HG03066 (cell line): ENCODE measurements around the gene IRF8.
"Not testable (repeated sequence)": the region's sequence is repeated elsewhere in the genome, so short reads cannot be mapped to it uniquely, and the experiment has no call there.

ENCODE experiments used
- ATAC-seq: cut with Tn5 transposase; IDR thresholded peaks from one replicate; pipeline ENCODE4 v1.9.1; 2021; ENCODE audit warnings: low read depth; ENCODE audit not compliant: unreplicated experiment

IRF8 gene

DNA sequence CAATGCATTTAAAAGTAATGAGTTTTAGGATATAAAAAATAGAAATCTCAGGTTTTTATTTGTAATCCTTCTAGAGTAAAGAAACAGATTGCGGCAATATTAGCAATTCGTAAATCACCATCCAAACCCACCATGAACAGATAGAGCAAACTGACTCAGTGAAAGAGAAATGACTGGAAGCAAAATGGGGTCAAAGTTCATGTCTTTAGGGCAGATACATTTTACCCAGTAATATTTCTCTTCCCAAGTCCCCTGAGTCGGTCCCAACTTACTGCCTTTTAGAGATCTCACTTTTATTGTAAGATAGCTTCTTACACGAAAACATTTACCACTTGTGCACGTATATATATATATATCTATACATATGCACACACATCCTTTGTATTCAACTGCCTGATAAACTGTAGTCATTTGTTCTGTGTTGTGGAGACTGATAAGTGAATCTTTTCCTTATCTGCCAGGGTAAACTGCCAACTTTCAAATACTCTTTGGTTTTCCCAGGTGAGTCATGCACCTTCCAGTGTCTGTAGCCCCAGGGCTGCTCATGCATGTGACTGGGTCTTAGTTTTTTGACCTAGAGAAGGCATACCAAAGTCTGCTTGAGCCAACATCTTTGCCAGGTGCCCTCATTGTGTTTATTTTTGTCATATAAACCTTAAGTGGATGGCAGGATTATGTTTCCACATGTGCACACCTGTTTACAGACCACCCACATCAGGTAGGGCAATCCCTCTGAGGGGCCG is 7.8 kb upstream of the IRF8 start:
- no peak for ATAC-seq

DNA sequence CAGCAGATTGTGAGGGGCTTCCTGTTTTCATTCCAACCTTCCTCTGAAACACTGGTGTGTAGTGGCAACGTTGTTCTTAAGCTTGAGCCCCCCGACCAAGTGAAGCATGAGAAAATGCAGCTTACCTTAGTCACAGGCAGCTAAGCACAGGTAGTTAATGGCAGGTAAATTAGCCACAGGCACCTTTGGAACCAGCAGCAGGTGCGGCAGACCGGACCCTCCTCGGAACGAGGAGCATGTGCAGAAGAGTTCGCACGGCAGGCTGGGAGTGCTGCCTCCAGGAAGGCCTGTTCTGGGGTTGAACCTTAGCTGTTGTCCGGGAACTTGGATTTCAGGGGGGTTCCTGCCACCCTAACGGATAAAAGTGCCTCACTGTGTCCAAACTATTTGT is 7.2 kb upstream of the IRF8 start:
- ATAC-seq, result no peak

DNA sequence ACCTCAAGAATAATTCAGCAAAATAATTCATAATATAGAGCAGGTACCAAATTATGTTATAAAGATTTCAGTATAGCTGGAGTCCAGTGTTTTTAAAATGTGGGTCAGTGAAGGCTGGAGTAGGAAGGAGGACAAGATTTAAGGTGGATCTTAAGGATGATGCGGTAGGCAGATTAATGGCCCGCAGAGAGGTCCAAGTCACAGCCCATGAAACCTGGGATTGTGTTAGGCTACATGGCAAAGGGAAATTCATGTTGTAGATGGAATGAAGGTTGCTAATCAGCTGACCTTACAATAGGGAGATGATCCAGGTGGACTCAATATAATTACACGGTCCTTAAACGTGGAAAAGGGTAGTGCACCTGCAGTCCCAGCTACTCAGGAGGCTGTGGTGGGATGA is 6.2 kb upstream of the IRF8 start:
- ATAC-seq, result no peak

DNA sequence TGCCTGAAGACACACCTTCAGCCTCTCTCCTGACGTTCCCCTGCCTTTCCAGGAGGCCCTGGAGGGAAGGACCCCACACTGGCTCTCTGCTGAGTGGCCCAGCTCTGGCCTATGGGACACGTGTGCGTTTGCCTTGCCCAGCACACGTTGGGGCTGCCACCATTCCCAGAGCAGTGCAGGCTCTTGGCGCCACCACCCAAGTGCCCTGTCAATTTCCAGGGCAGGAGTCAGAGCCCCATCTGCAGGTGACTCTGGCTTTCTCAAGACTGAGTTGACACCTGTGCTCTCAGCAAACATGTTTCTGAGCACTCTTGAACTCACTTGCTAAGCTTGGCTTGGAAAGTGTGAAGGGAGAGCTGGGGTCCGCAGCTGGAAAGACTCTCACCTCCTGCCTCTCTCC is 4.7 kb upstream of the IRF8 start:
- no peak for ATAC-seq

DNA sequence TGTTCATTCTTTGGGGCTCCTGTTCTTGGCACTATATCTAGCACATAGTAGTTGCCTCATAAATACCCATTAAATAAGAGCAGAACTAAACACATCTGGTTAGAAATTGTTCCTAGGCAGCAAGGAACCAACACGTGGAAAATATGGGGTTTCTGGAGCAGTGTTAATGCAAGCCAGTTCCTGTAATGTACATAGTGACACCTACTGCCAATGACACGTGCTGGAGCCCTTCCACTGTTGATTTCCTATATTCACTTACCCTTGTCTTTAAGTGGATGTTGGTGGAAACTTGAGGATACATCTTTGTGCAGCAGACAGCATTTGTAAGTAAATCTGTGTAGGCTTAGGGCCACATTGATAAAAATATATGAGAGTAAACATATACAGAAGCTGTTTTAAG is 1.6 kb upstream of the IRF8 start:
- no peak for ATAC-seq

DNA sequence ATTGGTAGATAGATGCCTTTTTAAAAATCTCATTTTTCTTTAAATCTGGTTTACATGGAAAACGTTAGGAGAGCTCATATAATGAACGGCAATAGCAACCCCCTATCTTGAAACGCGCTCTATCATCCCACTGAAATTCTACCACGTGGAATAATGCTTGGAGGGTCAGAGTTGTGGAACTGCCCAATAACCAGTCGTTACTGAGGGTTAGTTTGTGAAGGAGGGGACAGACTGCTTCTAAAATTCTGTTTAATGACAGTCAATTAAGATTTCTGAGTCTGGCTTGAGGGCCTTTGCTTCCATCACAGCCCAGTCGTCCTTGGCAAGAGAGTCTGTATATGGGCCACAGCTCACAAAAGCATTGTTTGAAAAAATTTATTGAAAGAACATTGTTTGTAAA is 482 bp downstream of the IRF8 start:
- no peak for ATAC-seq

DNA sequence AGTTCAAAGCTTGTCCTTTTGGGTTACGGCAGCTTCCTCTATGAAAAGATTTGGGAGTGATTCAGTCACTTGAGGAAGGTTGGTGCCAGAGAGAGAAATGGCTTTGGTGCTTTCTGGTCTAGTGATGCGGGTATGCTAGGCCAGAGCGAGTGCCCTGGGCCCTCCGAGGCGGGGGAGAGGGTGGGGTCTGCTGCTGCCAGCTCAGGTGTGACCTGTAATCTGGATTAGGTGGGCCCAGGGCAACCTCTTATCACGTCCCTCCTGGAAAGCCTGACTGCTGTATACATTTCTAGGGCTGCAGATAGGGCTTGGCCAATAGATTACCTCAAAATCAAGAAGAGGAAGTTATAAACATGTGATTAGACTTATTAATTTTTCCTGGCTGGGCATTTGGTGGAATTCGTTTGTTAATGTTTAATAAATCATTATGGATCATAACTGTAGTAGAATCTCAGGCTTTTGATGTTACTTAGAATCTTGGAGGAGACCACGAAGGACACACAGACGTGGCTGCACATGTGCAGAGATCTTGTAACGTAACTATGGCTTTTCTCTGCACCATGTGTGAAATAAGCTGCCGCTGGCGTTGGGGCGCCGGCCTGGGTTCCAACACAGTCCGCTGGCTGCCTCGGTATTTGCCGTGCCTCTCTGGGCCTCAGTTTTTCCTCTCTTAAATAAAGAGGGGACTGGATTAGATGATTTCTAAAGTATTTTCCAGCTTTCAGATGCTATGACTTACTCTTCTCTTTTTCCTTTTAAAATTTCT is 1.2 kb downstream of the IRF8 start:
- no peak for ATAC-seq

DNA sequence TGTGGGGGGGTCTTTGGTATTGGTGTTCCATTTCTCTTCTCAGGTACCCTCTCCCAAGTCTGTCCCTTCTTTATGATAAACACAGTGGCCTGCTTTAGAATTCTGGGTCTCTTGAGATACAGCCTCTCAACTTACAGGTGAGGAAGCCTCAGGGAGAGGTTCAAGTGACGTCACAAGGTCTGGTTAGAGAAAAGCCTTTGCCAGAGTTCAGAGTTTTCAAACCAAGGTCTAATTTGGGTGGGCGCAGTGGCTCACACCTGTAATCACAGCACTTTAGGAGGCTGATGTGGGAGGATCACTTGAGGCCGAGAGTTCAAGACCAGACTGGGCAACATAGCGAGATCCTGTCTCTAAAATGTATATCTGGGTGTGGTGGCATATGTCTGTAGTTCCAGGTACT is 2.1 kb downstream of the IRF8 start:
- ATAC-seq, result no peak

DNA sequence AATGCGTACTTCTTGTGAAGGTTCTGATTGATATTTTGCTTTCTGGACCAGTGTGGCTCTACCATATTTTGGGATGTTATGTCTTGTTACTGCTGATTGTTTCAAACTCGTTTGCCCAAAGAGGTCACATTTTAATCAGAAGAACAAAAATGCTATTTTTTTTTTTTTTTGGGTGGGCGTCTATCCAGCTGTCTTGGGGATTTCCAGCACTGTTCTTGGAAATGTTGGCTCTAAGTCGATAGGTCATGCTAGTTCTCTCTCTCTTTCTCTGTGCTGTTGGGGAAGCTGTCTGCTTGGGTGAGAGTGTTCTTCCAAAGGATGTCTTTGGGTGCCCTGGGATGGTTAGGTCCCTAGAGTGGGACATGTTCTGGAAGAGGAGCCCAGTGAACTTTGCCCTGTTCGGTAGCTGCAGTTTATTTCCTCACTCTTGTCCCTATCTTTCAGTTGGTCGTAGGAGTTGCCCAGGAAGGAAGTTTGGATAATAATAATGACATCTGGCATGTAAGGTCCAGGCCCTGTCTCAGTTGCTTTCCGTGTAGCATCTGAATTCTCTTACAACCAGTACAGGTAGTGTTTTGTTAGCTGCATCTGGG is 2.9 kb downstream of the IRF8 start:
- ATAC-seq, result no peak

DNA sequence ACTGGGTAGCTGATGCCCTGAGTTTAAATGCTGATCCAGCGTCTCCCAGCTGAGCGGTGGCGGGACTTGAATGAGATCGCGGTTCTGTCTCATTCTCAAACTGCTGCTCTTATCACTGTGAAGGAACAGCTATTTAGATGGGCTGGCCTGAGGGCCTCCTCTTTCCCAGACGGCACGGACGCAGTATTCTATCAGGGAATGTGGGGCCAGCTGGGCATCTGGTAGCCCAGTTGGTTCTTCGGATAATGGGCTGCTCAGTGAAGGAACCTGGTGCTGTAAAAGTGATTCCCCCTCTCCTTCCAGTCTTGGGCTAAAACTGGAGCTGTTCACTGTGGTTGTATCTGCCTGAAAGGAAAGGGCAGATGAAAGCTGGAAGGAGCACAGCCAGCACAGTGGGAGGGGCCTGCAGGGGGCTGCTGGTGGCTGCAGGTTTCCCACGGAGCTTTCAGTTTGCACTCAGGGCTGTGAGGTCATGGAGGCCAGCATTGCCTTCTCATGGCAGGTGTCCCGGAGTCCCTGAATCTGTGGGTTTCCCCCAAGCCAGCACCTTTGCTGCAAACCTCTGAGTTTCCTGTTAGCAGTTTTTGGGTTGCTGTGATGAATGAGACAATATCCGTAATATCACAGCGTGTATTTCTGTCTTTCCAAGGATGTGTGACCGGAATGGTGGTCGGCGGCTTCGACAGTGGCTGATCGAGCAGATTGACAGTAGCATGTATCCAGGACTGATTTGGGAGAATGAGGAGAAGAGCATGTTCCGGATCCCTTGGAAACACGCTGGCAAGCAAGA is 3.6 kb downstream of the IRF8 start:
- ATAC-seq, result peak; percentile 64

DNA sequence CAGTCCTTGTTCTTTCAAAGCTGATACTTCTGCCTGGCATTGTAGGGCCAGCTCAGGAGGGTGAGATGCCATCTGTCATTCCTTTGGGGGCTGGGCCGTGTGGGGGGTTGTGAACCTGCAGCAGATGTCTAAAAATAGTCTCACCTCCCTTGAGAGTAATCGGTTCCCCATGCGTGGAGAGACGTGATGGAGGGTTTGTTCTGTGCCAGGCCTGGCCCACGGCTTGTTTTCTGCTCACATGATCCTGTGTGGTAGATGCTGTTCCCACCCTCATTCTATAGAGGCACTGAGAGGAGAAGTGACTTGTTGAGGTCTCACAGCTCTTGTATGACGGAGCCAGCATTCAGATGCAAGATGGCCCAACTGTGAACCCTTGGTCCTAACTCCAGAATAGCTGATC is 4.6 kb downstream of the IRF8 start:
- ATAC-seq, result no peak

DNA sequence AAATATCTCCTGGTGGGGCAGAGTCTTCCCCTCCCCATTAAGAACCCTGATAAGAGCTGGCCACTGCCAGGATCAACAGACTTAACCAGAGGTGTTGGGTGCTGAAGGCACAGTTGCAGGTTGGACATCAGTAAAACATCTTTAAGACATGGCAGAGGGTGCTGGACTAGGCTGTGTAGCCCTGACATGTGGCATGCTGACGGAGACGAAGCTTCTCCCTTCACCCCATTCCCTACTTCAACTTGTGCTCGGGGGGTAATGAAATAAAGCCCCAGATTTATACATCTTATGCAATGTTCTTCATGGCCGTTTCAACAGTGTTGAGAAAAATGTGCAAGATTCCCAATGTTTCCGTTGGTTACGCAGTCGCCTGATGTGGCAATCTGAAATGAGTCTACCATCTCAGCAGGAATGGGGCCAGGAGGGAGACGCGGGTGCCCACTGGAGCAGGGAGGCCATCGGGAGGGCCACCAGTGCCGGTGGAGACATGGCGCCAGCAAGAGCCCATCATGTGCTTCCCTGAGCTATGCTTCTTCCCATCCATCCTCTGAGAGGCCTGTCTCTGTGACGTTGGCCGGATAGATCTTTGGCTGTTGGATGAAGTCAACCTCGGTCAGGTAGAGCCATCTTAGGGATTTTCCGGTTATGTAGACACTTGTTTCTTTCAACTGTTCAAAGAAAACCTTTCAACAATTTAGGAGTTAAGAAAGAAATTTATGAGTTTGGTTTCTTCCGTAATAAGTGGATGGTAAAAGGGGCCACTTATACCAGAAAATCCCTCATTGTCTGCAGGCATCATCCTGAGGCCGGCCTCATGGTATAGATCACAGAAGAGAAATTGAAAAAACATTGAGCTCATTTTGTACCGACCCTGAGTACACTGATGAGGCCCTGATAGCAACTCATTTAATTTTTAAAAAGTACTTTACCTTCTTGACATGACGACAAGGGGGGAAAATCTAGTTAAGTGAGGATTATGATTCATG is 6.4 kb downstream of the IRF8 start:
- ATAC-seq, result no peak

DNA sequence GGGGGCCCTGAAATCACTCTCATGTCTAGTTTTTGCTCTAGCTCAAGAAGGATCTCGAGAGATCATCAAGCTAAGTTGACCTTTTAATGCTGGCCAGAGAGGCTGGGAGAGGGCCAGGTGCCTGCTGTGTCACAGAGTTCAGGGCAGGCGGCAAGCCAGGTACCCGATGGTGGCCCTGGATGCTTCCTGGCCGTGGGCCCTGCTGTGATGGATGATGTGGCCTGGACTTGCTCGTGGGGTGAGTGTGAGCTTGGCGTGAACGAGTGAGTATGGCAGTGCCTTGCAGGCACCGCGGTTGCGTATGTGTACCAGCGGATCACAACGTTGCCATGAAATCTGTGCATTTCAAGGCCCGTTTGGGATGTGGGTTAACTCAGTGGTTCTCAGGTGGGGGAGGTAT is 7.4 kb downstream of the IRF8 start:
- no peak for ATAC-seq

DNA sequence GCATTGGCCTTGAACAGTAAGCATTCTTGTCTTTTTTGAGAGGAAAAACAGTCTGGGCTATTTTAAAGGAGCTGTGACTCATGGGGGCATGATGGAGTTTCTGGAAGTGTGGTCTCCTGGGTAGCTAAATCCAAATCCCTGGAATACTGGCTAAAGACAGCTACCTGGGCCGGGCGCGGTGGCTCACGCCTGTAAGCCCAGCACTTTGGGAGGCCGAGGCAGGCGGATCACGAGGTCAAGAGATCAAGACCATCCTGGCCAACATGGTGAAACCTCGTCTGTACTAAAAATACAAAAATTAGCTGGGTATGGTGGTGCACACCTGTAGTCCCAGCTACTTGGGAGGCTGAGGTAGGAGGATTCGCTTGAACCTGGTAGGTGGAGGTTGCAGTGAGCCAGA is 8.3 kb downstream of the IRF8 start:
- not testable (repeated sequence) for ATAC-seq

DNA sequence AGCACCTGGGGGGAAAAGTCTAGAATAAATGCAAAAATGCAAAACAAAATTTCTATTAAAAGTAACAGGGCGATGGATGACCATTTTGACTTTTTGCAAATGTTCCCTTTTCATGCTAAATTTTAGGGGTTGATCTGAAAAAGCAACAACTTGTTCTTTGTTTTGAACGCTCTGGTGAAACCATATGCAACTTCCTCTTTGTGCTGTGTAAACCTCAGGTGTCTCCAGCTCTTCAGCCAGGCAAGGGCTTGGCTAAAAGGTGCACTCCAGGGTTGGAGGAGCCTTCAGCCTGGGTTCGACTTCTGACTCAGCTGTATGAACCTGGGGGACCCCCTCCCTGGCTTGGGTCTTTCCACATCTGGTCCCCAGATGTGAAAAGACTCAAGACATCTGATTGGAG is 9.5 kb downstream of the IRF8 start:
- peak; percentile 52 for ATAC-seq

DNA sequence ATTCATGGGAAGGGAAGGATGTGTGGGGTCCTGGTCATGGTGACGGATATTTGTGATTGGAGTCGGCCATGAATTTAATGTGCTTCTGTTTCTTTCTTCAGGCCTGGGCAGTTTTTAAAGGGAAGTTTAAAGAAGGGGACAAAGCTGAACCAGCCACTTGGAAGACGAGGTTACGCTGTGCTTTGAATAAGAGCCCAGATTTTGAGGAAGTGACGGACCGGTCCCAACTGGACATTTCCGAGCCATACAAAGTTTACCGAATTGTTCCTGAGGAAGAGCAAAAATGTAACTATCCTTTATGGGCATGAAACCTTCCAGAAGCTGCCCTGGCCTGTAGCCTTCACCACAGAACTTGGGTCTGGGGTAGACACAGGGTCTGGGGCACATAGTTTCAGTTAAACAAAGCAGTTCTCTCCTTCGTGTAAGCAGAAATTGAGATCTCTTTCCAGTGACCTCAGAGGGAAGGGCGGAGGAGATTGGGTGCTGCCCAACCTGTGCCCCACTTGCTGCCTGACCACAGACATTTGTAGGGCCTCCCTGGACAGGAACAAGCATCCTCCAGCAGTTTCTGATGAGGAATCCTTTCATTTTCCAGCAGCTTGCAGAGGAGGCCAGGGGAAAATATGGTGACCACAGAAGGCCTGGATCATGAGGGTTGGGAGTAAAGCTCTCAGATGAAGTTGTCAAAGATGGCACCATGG is 10.1 kb downstream of the IRF8 start:
- no peak for ATAC-seq

DNA sequence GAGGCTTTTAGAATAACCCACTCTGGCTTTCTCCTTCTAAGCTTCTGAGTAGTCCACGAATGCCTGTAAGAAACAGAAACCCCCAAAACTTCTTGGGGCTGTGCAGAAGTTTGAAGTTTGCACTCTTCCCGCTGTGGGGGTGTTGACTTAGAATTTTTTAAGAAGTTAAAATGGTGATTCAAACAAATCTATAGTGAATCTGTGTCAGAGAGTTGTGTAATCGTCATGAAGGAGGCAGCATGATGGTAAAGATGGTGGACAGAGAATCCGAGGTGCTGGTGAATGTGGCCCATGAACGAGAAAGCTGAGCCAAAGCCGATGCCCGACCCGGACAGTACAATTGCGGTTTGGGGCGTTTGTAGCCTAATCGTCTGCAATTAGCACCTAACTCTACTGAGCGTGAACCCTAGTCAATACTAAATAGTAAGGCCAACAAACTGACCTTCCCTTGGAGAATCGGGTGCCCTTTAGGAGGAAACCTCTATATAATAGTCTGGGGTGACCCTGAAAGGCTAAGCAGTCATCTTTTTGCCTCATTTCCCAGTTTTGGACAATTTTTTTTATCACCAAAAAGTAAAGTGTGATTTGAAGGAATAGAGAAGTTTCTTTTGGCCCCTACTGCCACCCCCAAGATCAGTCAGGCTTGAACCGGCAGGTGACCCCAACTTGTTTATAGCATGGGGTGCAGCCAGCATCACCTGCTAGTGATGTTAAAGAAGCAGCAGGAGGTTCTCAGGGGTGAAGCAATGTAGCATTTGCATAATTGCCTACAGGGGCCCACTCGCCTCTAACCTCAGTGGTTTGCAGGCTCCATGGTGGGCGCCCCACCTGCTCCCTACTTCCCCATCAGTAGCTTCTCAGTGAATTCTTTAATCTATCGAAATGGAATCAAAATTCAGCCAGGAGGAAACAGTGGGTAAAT is 11.2 kb downstream of the IRF8 start:
- no peak for ATAC-seq

DNA sequence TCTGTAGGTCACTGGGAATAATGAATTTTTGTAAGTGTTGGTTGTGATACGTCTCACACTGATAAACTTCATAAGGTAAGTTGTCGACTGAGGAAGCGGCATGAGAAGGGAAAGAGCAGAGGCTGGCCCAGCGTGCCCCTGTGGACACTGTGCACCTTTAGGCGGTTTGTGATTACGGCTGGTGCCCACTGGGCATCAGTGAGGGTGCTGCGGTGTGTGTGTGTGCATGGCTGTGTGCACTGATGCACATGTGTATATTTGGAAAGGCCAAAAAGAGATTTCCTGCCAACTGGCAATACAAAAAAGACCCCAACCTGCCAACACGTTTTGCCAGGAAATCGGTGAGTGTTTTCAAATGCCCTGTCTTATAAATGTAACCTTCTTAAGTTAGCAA is 11.9 kb downstream of the IRF8 start:
- no peak for ATAC-seq
